K562 (cell line): Measurements from ENCODE around the gene SERPINE1. TPM values are rescaled to one million over a fixed set of nuclear protein-coding genes. Genes with fewer than 3 reads are reported as not detected.
A peak's percentile ranks its signal among the peaks of the same experiment; 100 is the strongest.

Experiments used
- ATAC-seq: fragments of 200-7000 bp; cut with Tn5 transposase; 3 replicates; pipeline ENCODE4 v1.9.1; 2020; ENCODE audit warnings: moderate library complexity
- BruUV-seq: library from RNA; stranded (reverse); fragments of 400-500 nt; replicated peaks from 2 replicates; lab custom pipeline; 2021; lab: Mats Ljungman, UMichigan
- CTCF ChIA-PET: fragments of 300-600 bp; formaldehyde crosslinking; extraction: SDS; loops from one replicate; lab custom pipeline; 2021; ENCODE audit warnings: low intra/inter-chr PET ratio; lab: Yijun Ruan, JAX
- POLR2A ChIA-PET: fragments of 300-600, 350-650 bp; sonication (Branson Sonifier 250); formaldehyde crosslinking; extraction: SDS; loops from one replicate; lab custom pipeline; 2021; ENCODE audit warnings: antibody characterized with exemption, inconsistent platforms; lab: Yijun Ruan, JAX
- DNase-seq, 4 experiments: peaks; one replicate each; pipeline versions ENCODE4 v3.0.0 to v3.0.0-alpha.2; 2011 to 2018; ENCODE audit warnings: low spot score in 3 of 4, mixed read lengths in 3 of 4; ENCODE audit errors: extremely low read depth in 1 of 4
- FAIRE-seq: peaks from 2 replicates; lab custom pipeline; 2011; peaks lifted over from hg19 to GRCh38; lab: Jason Lieb, UNC
- H2AFZ ChIP-seq: 2 replicates; pipeline ENCODE4 v1.6.0; 2011; ENCODE audit warnings: low read depth, low read length, control low read depth, inconsistent platforms
- H3K27ac ChIP-seq: fragments of 200-600 bp; 3 replicates; pipeline ENCODE4 v1.8.0; 2011; ENCODE audit warnings: low read depth, mild to moderate bottlenecking, control low read depth, inconsistent platforms, low read length, moderate library complexity, mixed read lengths; ENCODE audit errors: extremely low read depth
- H3K27me3 ChIP-seq, 2 experiments: fragments of 300-600 bp in 1 of 2; 2 replicates in 1 of 2; 3 replicates in 1 of 2; pipeline versions ENCODE4 v1.6.0 to v1.8.0; 2011; ENCODE audit warnings: inconsistent platforms in 2 of 2, low read length in 2 of 2, mild to moderate bottlenecking in 1 of 2, mixed read lengths in 1 of 2, moderate library complexity in 1 of 2; ENCODE audit not compliant: control insufficient read depth in 2 of 2, insufficient read depth in 2 of 2
- H3K36me3 ChIP-seq: fragments of 300-600 bp; 3 replicates; pipeline ENCODE4 v1.8.0; 2011; ENCODE audit warnings: mild to moderate bottlenecking, low read length, inconsistent platforms; ENCODE audit not compliant: control insufficient read depth, insufficient read depth
- H3K4me1 ChIP-seq, 2 experiments: fragments of 200-600 bp in 1 of 2; replicated peaks in 1 of 2; 2 replicates in 1 of 2; 3 replicates in 1 of 2; pipeline versions ENCODE4 v1.5.1 to v1.8.0; 2011; ENCODE audit warnings: inconsistent platforms in 2 of 2, low read length in 2 of 2, mild to moderate bottlenecking in 1 of 2, mixed read lengths in 1 of 2, moderate library complexity in 1 of 2; ENCODE audit not compliant: control insufficient read depth in 2 of 2, insufficient read depth in 2 of 2
- H3K4me2 ChIP-seq: 2 replicates; pipeline ENCODE4 v1.6.1; 2011; ENCODE audit warnings: low read length, control low read depth, inconsistent platforms, mixed read lengths; ENCODE audit not compliant: insufficient read depth
- H3K4me3 ChIP-seq: fragments of 200-600 bp; sonication (generic), shearing (Covaris generic); 2 replicates; pipeline ENCODE4 v1.5.1; 2016; ENCODE audit warnings: control low read depth, inconsistent platforms
- H3K79me2 ChIP-seq: fragments of 200-600 bp; 3 replicates; pipeline ENCODE4 v1.8.0; 2011; ENCODE audit warnings: low read length, inconsistent platforms; ENCODE audit not compliant: control insufficient read depth, insufficient read depth
- H3K9ac ChIP-seq, 2 experiments: 2 replicates each; pipeline versions ENCODE4 v1.6.0 to v1.6.1; 2011; ENCODE audit warnings: low read depth in 2 of 2, low read length in 2 of 2, control low read depth in 1 of 2, inconsistent platforms in 1 of 2, mild to moderate bottlenecking in 1 of 2, mixed read lengths in 1 of 2; ENCODE audit not compliant: insufficient read depth in 1 of 2
- H3K9me1 ChIP-seq: one replicate; pipeline ENCODE4 v1.6.0; 2011; ENCODE audit warnings: inconsistent platforms, mild to moderate bottlenecking, low read length, moderate library complexity; ENCODE audit not compliant: control insufficient read depth, insufficient read depth
- H3K9me3 ChIP-seq: replicated peaks from 2 replicates; pipeline ENCODE4 v1.5.1; 2011; ENCODE audit warnings: low read depth, low read length, inconsistent platforms; ENCODE audit not compliant: control insufficient read depth, insufficient read depth
- H4K20me1 ChIP-seq: replicated peaks from 2 replicates; pipeline ENCODE4 v1.6.1; 2011; ENCODE audit warnings: low read length, inconsistent platforms, mixed read lengths; ENCODE audit not compliant: control insufficient read depth, insufficient read depth
- EP400 ChIP-seq: fragments of 450-650 bp; IDR thresholded peaks from 2 replicates; pipeline ENCODE4 v1.6.1; 2017; ENCODE audit warnings: antibody characterized with exemption, mild to moderate bottlenecking, moderate library complexity
- HDAC2 ChIP-seq: fragments of 450-650 bp; IDR thresholded peaks from 2 replicates; pipeline ENCODE4 v1.6.1; 2016; ENCODE audit warnings: mild to moderate bottlenecking
- MTF1 ChIP-seq: fragments of 250-450 bp; sonication (Bioruptor Pico); IDR thresholded peaks from 2 replicates; pipeline ENCODE4 v1.9.0; 2021; ENCODE audit warnings: moderate library complexity, mild to moderate bottlenecking, inconsistent platforms, borderline replicate concordance
- NFE2 ChIP-seq: IDR thresholded peaks from 2 replicates; pipeline ENCODE4 v1.6.1; 2014; ENCODE audit warnings: antibody characterized with exemption, low read depth
- NFIC ChIP-seq: fragments of 450-650 bp; IDR thresholded peaks from 2 replicates; pipeline ENCODE4 v1.6.1; 2017; ENCODE audit warnings: mild to moderate bottlenecking, inconsistent platforms
- NR0B1 ChIP-seq: fragments of 450-650 bp; IDR thresholded peaks from one replicate; pipeline ENCODE4 v1.6.1; 2018; ENCODE audit warnings: mild to moderate bottlenecking, moderate library complexity; ENCODE audit not compliant: partially characterized antibody
- NRF1 ChIP-seq, 2 experiments: fragments of 450-650 bp; IDR thresholded peaks in 1 of 2; conservative IDR thresholded peaks in 1 of 2; 2 replicates each; pipeline ENCODE4 v1.6.1; 2014; ENCODE audit warnings: mild to moderate bottlenecking in 2 of 2
- RBM25 ChIP-seq: fragments of 200-400 bp; formaldehyde crosslinking; IDR thresholded peaks from 2 replicates; pipeline ENCODE4 v1.6.1; 2018; ENCODE audit warnings: low read length, low read depth, moderate library complexity; ENCODE audit not compliant: severe bottlenecking
- SLC30A9 ChIP-seq: fragments of 250-450 bp; sonication (Bioruptor Pico); IDR thresholded peaks from 2 replicates; pipeline ENCODE4 v1.8.0; 2022; ENCODE audit warnings: mild to moderate bottlenecking, moderate library complexity
- U2AF1 ChIP-seq: fragments of 200-400 bp; formaldehyde crosslinking; optimal IDR thresholded peaks from 2 replicates; pipeline ENCODE3; 2017; ENCODE audit warnings: mild to moderate bottlenecking, low read depth, low read length, moderate library complexity
- ZNF3 ChIP-seq: fragments of 250-450 bp; sonication (Bioruptor Pico); IDR thresholded peaks from 2 replicates; pipeline ENCODE4 v1.5.0; 2021; ENCODE audit warnings: mild to moderate bottlenecking, moderate library complexity
- ZNF764 ChIP-seq: fragments of 250-450 bp; sonication (Bioruptor Pico); IDR thresholded peaks from 2 replicates; pipeline ENCODE4 v1.4.0; 2020; ENCODE audit warnings: low read depth, mild to moderate bottlenecking, moderate library complexity
- ZNF77 ChIP-seq: fragments of 250-450 bp; sonication (Bioruptor Pico); IDR thresholded peaks from 2 replicates; pipeline ENCODE4 v1.5.0; 2020
- WGBS: fragments of 100-300 bp; shearing (Covaris generic); methylation state at CpG from one replicate; pipeline ENCODE4 v1.1.6; 2016; ENCODE audit warnings: low coverage, mixed read lengths; ENCODE audit not compliant: insufficient coverage; ENCODE audit errors: missing lambda C conversion rate; 5-methylcytosine and 5-hydroxymethylcytosine counted together
- in situ Hi-C: fragments of 300-500 bp; cut with MboI; formaldehyde crosslinking; loops from 4 replicates; pipeline ENCODE4 v1.15.0; 2018; ENCODE audit warnings: inconsistent platforms, mixed read lengths
- intact Hi-C: fragments of 100-400 bp; cut with micrococcal nuclease; formaldehyde crosslinking; loops from 2 replicates; pipeline ENCODE4 v1.14.2; 2022
- polyA plus RNA-seq, 8 experiments: library from polyadenylated mRNA; depleted of rRNA in 4 of 8; stranded (reverse) in 5 of 8; unstranded in 3 of 8; fragments of >200 nt; fragmentation: Nextera tagmentation in 2 of 8; fragmentation: Illumina TruSeq in 1 of 8; extraction: Ambion mirVana in 2 of 8; extraction: Trizol in 1 of 8; gene quantifications; 2 replicates each; pipeline versions ENCODE4 v1.2.1 to v1.2.3, GENCODE V29; 2011 to 2014; ENCODE audit warnings: inconsistent platforms in 1 of 8, missing spikeins in 1 of 8
- total RNA-seq, 7 experiments: library from RNA; depleted of rRNA in 6 of 7; stranded (reverse); fragments of >200 nt in 6 of 7; fragmentation: Illumina TruSeq in 2 of 7; extraction: Trizol in 2 of 7; gene quantifications; 2 replicates each; pipeline versions ENCODE4 v1.2.1 to v1.2.3, GENCODE V29; 2011 to 2021; ENCODE audit warnings: low replicate concordance in 1 of 7
- TF ChIP-seq, protein P1 (sequence below): sonication (generic); formaldehyde crosslinking; IDR thresholded peaks from 2 replicates; pipeline ENCODE4 v1.8.0; 2022; ENCODE audit warnings: mild to moderate bottlenecking, low read depth, missing genetic modification reagents
- TF ChIP-seq, protein P2 (sequence below), 2 experiments: fragments of 450-650 bp; conservative IDR thresholded peaks; 2 replicates each; pipeline ENCODE4 v1.6.1; 2017; ENCODE audit warnings: mild to moderate bottlenecking in 2 of 2, moderate library complexity in 2 of 2

The SERPINE1 gene
- total and polyA plus RNA-seq, 9 of the 15 experiments (the other 6 are each of a cell fraction or from before 2014, with no cell fraction given) = 0.22 to 4.8 (median 0.91) TPM

DNA sequence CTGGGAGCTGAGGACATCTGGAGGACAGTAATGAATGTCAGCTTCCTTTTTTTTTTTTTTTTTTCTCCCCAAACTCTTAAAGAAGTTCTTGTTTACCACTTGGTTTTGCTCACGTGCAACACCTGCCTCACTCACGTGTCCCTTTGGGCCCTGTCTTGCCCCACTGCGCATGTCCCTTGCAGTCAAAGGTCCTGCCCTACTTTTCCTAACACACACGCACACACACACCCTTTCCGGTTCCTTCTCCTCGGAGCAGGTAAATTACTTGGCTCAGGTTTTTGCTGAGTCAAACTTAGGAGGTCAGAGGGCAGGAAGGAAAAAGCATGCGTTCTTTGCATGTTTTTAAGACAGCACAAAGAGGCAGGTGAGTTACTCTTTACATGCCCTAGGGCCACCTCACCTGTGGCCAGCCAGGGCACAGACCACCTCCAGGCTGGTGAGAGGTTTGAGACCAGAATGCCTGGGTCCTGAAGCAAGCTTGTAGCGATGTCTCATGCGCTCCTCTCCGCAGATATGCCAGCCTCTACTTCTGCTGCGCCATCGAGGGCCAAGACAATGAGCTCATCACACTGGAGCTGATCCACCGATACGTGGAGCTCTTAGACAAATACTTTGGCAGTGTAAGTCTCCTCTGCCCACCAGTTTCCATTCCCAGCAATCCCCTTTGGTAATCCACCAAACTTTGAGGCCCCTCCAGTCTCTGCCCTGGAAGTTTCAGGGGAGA is 30.1 kb downstream of the SERPINE1 start:
- Histone ChIP-seq H3K4me1 (peaks cover 20 to 40% of the 10 kb centered on the region in 2 experiments), H3K27me3 (no peaks in the 10 kb centered on the region), H3K9me3 (no peaks in the 10 kb centered on the region), H3K4me3 (no peak overlapping the region), H3K36me3 (peaks cover 44% of the 10 kb centered on the region; the same call in 2 of the 3 replicates), H3K9me1 (no peaks in the 10 kb centered on the region), H2AFZ (no peak overlapping the region; the same call in 1 of the 2 replicates), H3K9ac (peak overlapping the region in 1 of 2 experiments; percentile 49; a peak in 1 of 4 replicates), H4K20me1 (no peaks in the 10 kb centered on the region), H3K79me2 (peaks cover 12% of the 10 kb centered on the region), H3K27ac (no peak overlapping the region; the same call in 2 of the 3 replicates), H3K4me2 (no peak overlapping the region)
- ATAC-seq (peak; percentile 22), FAIRE-seq (peak; percentile 81), DNase-seq (peak in 1 of 4 experiments; percentile 56)
- CTCF ChIA-PET = interaction anchor here (0.6 kb wide), 1 partner anchor 134 kb away, joined by 6 read pairs; no protein-coding TSS in a partner anchor
- no TSS peak for BruUV-seq
- in situ Hi-C loops (no loop called here), intact Hi-C loops (loop anchor here (1.0 kb wide), 1 partner anchor 8 kb away; the partner anchor contains the start of gene VGF)
- WGBS = 57% methylated on average over 14 of the region's 14 CpGs
- POLR2A ChIA-PET = interaction anchor here (0.5 to 1.4 kb wide), 4 partner anchors 9 to 703 kb away, joined by 3 to 4 read pairs (median 3); partner anchors contain the start of gene VGF
- TF ChIP-seq U2AF1 (no peak), NFE2 (peak; percentile 82), NR0B1 (no peak), ZNF3 (no peak), RBM25 (no peak), EP400 (no peak), ZNF764 (CRISPR knock-in tag) (no peak), HDAC2 (no peak), ZNF77 (CRISPR knock-in tag) (no peak), NFIC (peak; percentile 21; the same call in 1 of the 2 replicates), MTF1 (CRISPR knock-in tag) (no peak), SLC30A9 (CRISPR knock-in tag) (no peak), NRF1 (conservative IDR thresholded peaks at IDR 0.05 in 1 of 2, IDR thresholded peaks at IDR 0.05 in 1 of 2) (peak; percentile 85 to 88)
- TF ChIP-seq, protein P1, sequence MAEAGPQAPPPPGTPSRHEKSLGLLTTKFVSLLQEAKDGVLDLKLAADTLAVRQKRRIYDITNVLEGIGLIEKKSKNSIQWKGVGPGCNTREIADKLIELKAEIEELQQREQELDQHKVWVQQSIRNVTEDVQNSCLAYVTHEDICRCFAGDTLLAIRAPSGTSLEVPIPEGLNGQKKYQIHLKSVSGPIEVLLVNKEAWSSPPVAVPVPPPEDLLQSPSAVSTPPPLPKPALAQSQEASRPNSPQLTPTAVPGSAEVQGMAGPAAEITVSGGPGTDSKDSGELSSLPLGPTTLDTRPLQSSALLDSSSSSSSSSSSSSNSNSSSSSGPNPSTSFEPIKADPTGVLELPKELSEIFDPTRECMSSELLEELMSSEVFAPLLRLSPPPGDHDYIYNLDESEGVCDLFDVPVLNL (CRISPR knock-in tag) = no peak
- TF ChIP-seq, protein P2, sequence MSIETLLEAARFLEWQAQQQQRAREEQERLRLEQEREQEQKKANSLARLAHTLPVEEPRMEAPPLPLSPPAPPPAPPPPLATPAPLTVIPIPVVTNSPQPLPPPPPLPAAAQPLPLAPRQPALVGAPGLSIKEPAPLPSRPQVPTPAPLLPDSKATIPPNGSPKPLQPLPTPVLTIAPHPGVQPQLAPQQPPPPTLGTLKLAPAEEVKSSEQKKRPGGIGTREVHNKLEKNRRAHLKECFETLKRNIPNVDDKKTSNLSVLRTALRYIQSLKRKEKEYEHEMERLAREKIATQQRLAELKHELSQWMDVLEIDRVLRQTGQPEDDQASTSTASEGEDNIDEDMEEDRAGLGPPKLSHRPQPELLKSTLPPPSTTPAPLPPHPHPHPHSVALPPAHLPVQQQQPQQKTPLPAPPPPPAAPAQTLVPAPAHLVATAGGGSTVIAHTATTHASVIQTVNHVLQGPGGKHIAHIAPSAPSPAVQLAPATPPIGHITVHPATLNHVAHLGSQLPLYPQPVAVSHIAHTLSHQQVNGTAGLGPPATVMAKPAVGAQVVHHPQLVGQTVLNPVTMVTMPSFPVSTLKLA (conservative IDR thresholded peaks at IDR 0.05) = peak; percentile 55 to 76
